K562 (cell line): Measurements from ENCODE around the gene UPK3A. TPM values are rescaled to one million over a fixed set of nuclear protein-coding genes. Genes with fewer than 3 reads are reported as not detected.

Source experiments
- ATAC-seq: fragments of 200-7000 bp; cut with Tn5 transposase; 3 replicates; pipeline ENCODE4 v1.9.1; 2020; ENCODE audit warnings: moderate library complexity
- BruUV-seq: library from RNA; stranded (reverse); fragments of 400-500 nt; replicated peaks from 2 replicates; lab custom pipeline; 2021; lab: Mats Ljungman, UMichigan
- CTCF ChIA-PET: fragments of 300-600 bp; formaldehyde crosslinking; extraction: SDS; loops from one replicate; lab custom pipeline; 2021; ENCODE audit warnings: low intra/inter-chr PET ratio; lab: Yijun Ruan, JAX
- POLR2A ChIA-PET: fragments of 300-600, 350-650 bp; sonication (Branson Sonifier 250); formaldehyde crosslinking; extraction: SDS; loops from one replicate; lab custom pipeline; 2021; ENCODE audit warnings: antibody characterized with exemption, inconsistent platforms; lab: Yijun Ruan, JAX
- DNase-seq, 4 experiments: peaks; one replicate each; pipeline versions ENCODE4 v3.0.0 to v3.0.0-alpha.2; 2011 to 2018; ENCODE audit warnings: low spot score in 3 of 4, mixed read lengths in 3 of 4; ENCODE audit errors: extremely low read depth in 1 of 4
- FAIRE-seq: peaks from 2 replicates; lab custom pipeline; 2011; peaks lifted over from hg19 to GRCh38; lab: Jason Lieb, UNC
- H2AFZ ChIP-seq: 2 replicates; pipeline ENCODE4 v1.6.0; 2011; ENCODE audit warnings: low read depth, low read length, control low read depth, inconsistent platforms
- H3K27ac ChIP-seq: fragments of 200-600 bp; 3 replicates; pipeline ENCODE4 v1.8.0; 2011; ENCODE audit warnings: low read depth, mild to moderate bottlenecking, control low read depth, inconsistent platforms, low read length, moderate library complexity, mixed read lengths; ENCODE audit errors: extremely low read depth
- H3K27me3 ChIP-seq, 2 experiments: fragments of 300-600 bp in 1 of 2; 2 replicates in 1 of 2; 3 replicates in 1 of 2; pipeline versions ENCODE4 v1.6.0 to v1.8.0; 2011; ENCODE audit warnings: inconsistent platforms in 2 of 2, low read length in 2 of 2, mild to moderate bottlenecking in 1 of 2, mixed read lengths in 1 of 2, moderate library complexity in 1 of 2; ENCODE audit not compliant: control insufficient read depth in 2 of 2, insufficient read depth in 2 of 2
- H3K36me3 ChIP-seq: fragments of 300-600 bp; 3 replicates; pipeline ENCODE4 v1.8.0; 2011; ENCODE audit warnings: mild to moderate bottlenecking, low read length, inconsistent platforms; ENCODE audit not compliant: control insufficient read depth, insufficient read depth
- H3K4me1 ChIP-seq, 2 experiments: fragments of 200-600 bp in 1 of 2; replicated peaks in 1 of 2; 2 replicates in 1 of 2; 3 replicates in 1 of 2; pipeline versions ENCODE4 v1.5.1 to v1.8.0; 2011; ENCODE audit warnings: inconsistent platforms in 2 of 2, low read length in 2 of 2, mild to moderate bottlenecking in 1 of 2, mixed read lengths in 1 of 2, moderate library complexity in 1 of 2; ENCODE audit not compliant: control insufficient read depth in 2 of 2, insufficient read depth in 2 of 2
- H3K4me2 ChIP-seq: 2 replicates; pipeline ENCODE4 v1.6.1; 2011; ENCODE audit warnings: low read length, control low read depth, inconsistent platforms, mixed read lengths; ENCODE audit not compliant: insufficient read depth
- H3K4me3 ChIP-seq: fragments of 200-600 bp; sonication (generic), shearing (Covaris generic); 2 replicates; pipeline ENCODE4 v1.5.1; 2016; ENCODE audit warnings: control low read depth, inconsistent platforms
- H3K79me2 ChIP-seq: fragments of 200-600 bp; 3 replicates; pipeline ENCODE4 v1.8.0; 2011; ENCODE audit warnings: low read length, inconsistent platforms; ENCODE audit not compliant: control insufficient read depth, insufficient read depth
- H3K9ac ChIP-seq, 2 experiments: 2 replicates each; pipeline versions ENCODE4 v1.6.0 to v1.6.1; 2011; ENCODE audit warnings: low read depth in 2 of 2, low read length in 2 of 2, control low read depth in 1 of 2, inconsistent platforms in 1 of 2, mild to moderate bottlenecking in 1 of 2, mixed read lengths in 1 of 2; ENCODE audit not compliant: insufficient read depth in 1 of 2
- H3K9me1 ChIP-seq: one replicate; pipeline ENCODE4 v1.6.0; 2011; ENCODE audit warnings: inconsistent platforms, mild to moderate bottlenecking, low read length, moderate library complexity; ENCODE audit not compliant: control insufficient read depth, insufficient read depth
- H3K9me3 ChIP-seq: replicated peaks from 2 replicates; pipeline ENCODE4 v1.5.1; 2011; ENCODE audit warnings: low read depth, low read length, inconsistent platforms; ENCODE audit not compliant: control insufficient read depth, insufficient read depth
- H4K20me1 ChIP-seq: replicated peaks from 2 replicates; pipeline ENCODE4 v1.6.1; 2011; ENCODE audit warnings: low read length, inconsistent platforms, mixed read lengths; ENCODE audit not compliant: control insufficient read depth, insufficient read depth
- CGGBP1 ChIP-seq: fragments of 250-450 bp; sonication (Bioruptor Pico); IDR thresholded peaks from 2 replicates; pipeline ENCODE4 v1.9.0; 2021; ENCODE audit warnings: mild to moderate bottlenecking
- DPF2 ChIP-seq: fragments of 450-650 bp; IDR thresholded peaks from 2 replicates; pipeline ENCODE4 v1.6.1; 2016
- E2F3 ChIP-seq: fragments of 250-450 bp; sonication (Bioruptor Pico); IDR thresholded peaks from 2 replicates; pipeline ENCODE4 v1.4.0; 2020; ENCODE audit warnings: mild to moderate bottlenecking
- E2F6 ChIP-seq, 2 experiments: IDR thresholded peaks; 2 replicates each; pipeline ENCODE4 v1.6.1; 2011; ENCODE audit warnings: borderline replicate concordance in 1 of 2, control low read depth in 1 of 2, low read depth in 1 of 2, low read length in 1 of 2, mild to moderate bottlenecking in 1 of 2, mixed read lengths in 1 of 2, moderate library complexity in 1 of 2; ENCODE audit not compliant: insufficient read depth in 1 of 2, insufficient read length in 1 of 2, poor library complexity in 1 of 2, severe bottlenecking in 1 of 2; ENCODE audit errors: extremely low read depth in 1 of 2
- ELF2 ChIP-seq: fragments of 250-450 bp; sonication (Bioruptor Pico); IDR thresholded peaks from 2 replicates; pipeline ENCODE4 v1.5.0; 2021; ENCODE audit warnings: mild to moderate bottlenecking
- FUS ChIP-seq: fragments of 200-400 bp; formaldehyde crosslinking; optimal IDR thresholded peaks from 2 replicates; pipeline ENCODE3; 2017; ENCODE audit warnings: low read depth, low read length
- ILF3 ChIP-seq: fragments of 450-650 bp; IDR thresholded peaks from 2 replicates; pipeline ENCODE4 v1.6.1; 2018; ENCODE audit warnings: antibody characterized with exemption, mild to moderate bottlenecking, moderate library complexity, borderline replicate concordance
- L3MBTL2 ChIP-seq: fragments of 450-650 bp; IDR thresholded peaks from 2 replicates; pipeline ENCODE4 v1.6.1; 2016; ENCODE audit warnings: mild to moderate bottlenecking, moderate library complexity
- NKRF ChIP-seq: fragments of 450-650 bp; IDR thresholded peaks from 2 replicates; pipeline ENCODE4 v1.6.1; 2016; ENCODE audit warnings: borderline replicate concordance
- NRF1 ChIP-seq, 2 experiments: fragments of 450-650 bp; IDR thresholded peaks in 1 of 2; conservative IDR thresholded peaks in 1 of 2; 2 replicates each; pipeline ENCODE4 v1.6.1; 2014; ENCODE audit warnings: mild to moderate bottlenecking in 2 of 2
- OTX1 ChIP-seq: fragments of 450-650 bp; formaldehyde crosslinking; IDR thresholded peaks from 2 replicates; pipeline ENCODE4 v1.4.0; 2022; ENCODE audit warnings: mild to moderate bottlenecking
- PCBP2 ChIP-seq: fragments of 200-400 bp; formaldehyde crosslinking; IDR thresholded peaks from 2 replicates; pipeline ENCODE4 v1.6.1; 2018; ENCODE audit warnings: low read length, low read depth, mild to moderate bottlenecking, moderate library complexity; ENCODE audit not compliant: poor library complexity, severe bottlenecking
- PPARD ChIP-seq: fragments of 250-450 bp; sonication (Bioruptor Pico); IDR thresholded peaks from 2 replicates; pipeline ENCODE4 v1.8.0; 2022; ENCODE audit warnings: inconsistent platforms, mild to moderate bottlenecking, moderate library complexity
- SAP30 ChIP-seq: fragments of 200-600 bp; sonication (generic); IDR thresholded peaks from 2 replicates; pipeline ENCODE4 v1.6.1; 2012; ENCODE audit warnings: borderline replicate concordance, low read depth, mild to moderate bottlenecking, moderate library complexity, low read length, control low read depth, inconsistent platforms; ENCODE audit not compliant: insufficient read depth, poor library complexity, severe bottlenecking
- SMARCA4 ChIP-seq: fragments of 450-650 bp; IDR thresholded peaks from 2 replicates; pipeline ENCODE4 v1.6.1; 2016
- SRF ChIP-seq, 2 experiments: fragments of 250-450, 450-650 bp in 1 of 2; sonication (Bioruptor Pico) in 1 of 2; sonication (generic) in 1 of 2; formaldehyde crosslinking; IDR thresholded peaks; 2 replicates each; pipeline versions ENCODE4 v1.5.0 to v1.5.1; 2020 to 2022; ENCODE audit warnings: mild to moderate bottlenecking in 1 of 2, missing genetic modification reagents in 1 of 2
- THRAP3 ChIP-seq: fragments of 450-650 bp; IDR thresholded peaks from 2 replicates; pipeline ENCODE4 v1.6.1; 2016; ENCODE audit warnings: mild to moderate bottlenecking, inconsistent platforms, borderline replicate concordance
- TRIM28 ChIP-seq: fragments of 450-650 bp; IDR thresholded peaks from 2 replicates; pipeline ENCODE4 v1.6.1; 2017
- ZNF780A ChIP-seq: fragments of 250-450 bp; sonication (Bioruptor Pico); IDR thresholded peaks from 2 replicates; pipeline ENCODE4 v1.5.0; 2021; ENCODE audit warnings: mild to moderate bottlenecking
- WGBS: fragments of 100-300 bp; shearing (Covaris generic); methylation state at CpG from one replicate; pipeline ENCODE4 v1.1.6; 2016; ENCODE audit warnings: low coverage, mixed read lengths; ENCODE audit not compliant: insufficient coverage; ENCODE audit errors: missing lambda C conversion rate; 5-methylcytosine and 5-hydroxymethylcytosine counted together
- in situ Hi-C: fragments of 300-500 bp; cut with MboI; formaldehyde crosslinking; loops from 4 replicates; pipeline ENCODE4 v1.15.0; 2018; ENCODE audit warnings: inconsistent platforms, mixed read lengths
- intact Hi-C: fragments of 100-400 bp; cut with micrococcal nuclease; formaldehyde crosslinking; loops from 2 replicates; pipeline ENCODE4 v1.14.2; 2022
- polyA plus RNA-seq, 8 experiments: library from polyadenylated mRNA; depleted of rRNA in 4 of 8; stranded (reverse) in 5 of 8; unstranded in 3 of 8; fragments of >200 nt; fragmentation: Nextera tagmentation in 2 of 8; fragmentation: Illumina TruSeq in 1 of 8; extraction: Ambion mirVana in 2 of 8; extraction: Trizol in 1 of 8; gene quantifications; 2 replicates each; pipeline versions ENCODE4 v1.2.1 to v1.2.3, GENCODE V29; 2011 to 2014; ENCODE audit warnings: inconsistent platforms in 1 of 8, missing spikeins in 1 of 8
- total RNA-seq, 7 experiments: library from RNA; depleted of rRNA in 6 of 7; stranded (reverse); fragments of >200 nt in 6 of 7; fragmentation: Illumina TruSeq in 2 of 7; extraction: Trizol in 2 of 7; gene quantifications; 2 replicates each; pipeline versions ENCODE4 v1.2.1 to v1.2.3, GENCODE V29; 2011 to 2021; ENCODE audit warnings: low replicate concordance in 1 of 7

The UPK3A gene
- total and polyA plus RNA-seq, 9 of the 15 experiments (the other 6 are each of a cell fraction or from before 2014, with no cell fraction given): not detected

- Histone ChIP-seq H3K9me3 (no peaks in the 10 kb centered on the region), H3K4me3 (no peak overlapping the region), H3K9me1 (no peaks in the 10 kb centered on the region), H2AFZ (no peak overlapping the region), H3K79me2 (no peaks in the 10 kb centered on the region), H3K4me2 (no peak overlapping the region), H4K20me1 (no peaks in the 10 kb centered on the region), H3K27me3 (no peaks in the 10 kb centered on the region), H3K36me3 (no peaks in the 10 kb centered on the region), H3K9ac (no peak overlapping the region), H3K27ac (no peak overlapping the region), H3K4me1 (peaks cover 0 to 17% of the 10 kb centered on the region in 2 experiments; a peak in 3 of 5 replicates)
- in situ Hi-C loops: loop anchor here (25.0 kb wide), 1 partner anchor 426 kb away; no protein-coding TSS in a partner anchor
- BruUV-seq: no TSS peak
- no peak for ATAC-seq
- no peak for FAIRE-seq
- TF ChIP-seq DPF2 (no peak), E2F3 (CRISPR knock-in tag) (no peak), THRAP3 (no peak), ILF3 (no peak), SMARCA4 (no peak), TRIM28 (no peak), OTX1 (no peak), L3MBTL2 (no peak), NRF1 (conservative IDR thresholded peaks at IDR 0.05 in 1 of 2, IDR thresholded peaks at IDR 0.05 in 1 of 2) (no peak), CGGBP1 (CRISPR knock-in tag) (no peak), E2F6 (IDR thresholded peaks at IDR 0.05; ENCODE audit: borderline replicate concordance in 1 of 2, extremely low read depth in 1 of 2, insufficient read depth in 1 of 2, insufficient read length in 1 of 2, low read depth in 1 of 2, low read length in 1 of 2, poor library complexity in 1 of 2, severe bottlenecking in 1 of 2) (no peak), PPARD (no peak), SRF (CRISPR knock-in tag; IDR thresholded peaks at IDR 0.05) (no peak), FUS (no peak), SAP30 (no peak), NKRF (no peak), PCBP2 (no peak), ELF2 (CRISPR knock-in tag) (no peak), ZNF780A (CRISPR knock-in tag) (no peak)
- DNase-seq: no peak
- intact Hi-C loops: no loop called here
- ChIA-PET CTCF (no interaction called here), POLR2A (no interaction called here)
- 66% methylated on average over 9 of the region's 18 CpGs for WGBS
These were observed 46.4 kb upstream of the UPK3A start for GRCh38 chr22:45238076-45238956.
